ENCODE measurements around the gene GOLGA8S.
"Not testable (repeated sequence)": the region's sequence is repeated elsewhere in the genome, so short reads cannot be mapped to it uniquely, and the experiment has no call there.

The GOLGA8S gene, protein sequence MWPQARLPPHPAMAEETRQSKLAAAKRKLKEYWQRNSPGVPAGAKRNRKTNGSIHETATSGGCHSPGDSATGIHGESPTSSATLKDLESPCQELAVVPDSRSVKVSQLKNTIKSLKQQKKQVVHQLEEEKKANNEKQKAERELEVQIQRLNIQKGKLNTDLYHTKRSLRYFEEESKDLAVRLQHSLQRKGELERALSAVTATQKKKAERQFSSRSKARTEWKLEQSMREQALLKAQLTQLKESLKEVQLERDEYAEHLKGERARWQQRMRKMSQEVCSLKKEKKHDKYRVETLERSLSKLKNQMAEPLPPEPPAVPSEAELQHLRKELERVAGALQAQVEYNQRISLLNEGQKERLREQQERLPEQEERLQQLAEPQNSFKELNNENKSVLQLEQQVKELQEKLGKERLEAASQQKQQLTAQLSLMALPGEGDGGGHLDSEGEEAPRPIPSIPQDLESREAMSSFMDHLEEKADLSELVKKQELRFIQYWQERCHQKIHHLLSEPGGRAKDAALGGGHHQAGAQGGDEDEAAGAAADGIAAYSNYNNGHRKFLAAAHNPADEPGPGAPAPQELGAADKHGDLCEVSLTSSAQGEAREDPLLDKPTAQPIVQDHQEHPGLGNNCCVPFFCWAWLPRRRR
- 0 to 0.07 reads per million in 2 donors for total RNA-seq

DNA sequence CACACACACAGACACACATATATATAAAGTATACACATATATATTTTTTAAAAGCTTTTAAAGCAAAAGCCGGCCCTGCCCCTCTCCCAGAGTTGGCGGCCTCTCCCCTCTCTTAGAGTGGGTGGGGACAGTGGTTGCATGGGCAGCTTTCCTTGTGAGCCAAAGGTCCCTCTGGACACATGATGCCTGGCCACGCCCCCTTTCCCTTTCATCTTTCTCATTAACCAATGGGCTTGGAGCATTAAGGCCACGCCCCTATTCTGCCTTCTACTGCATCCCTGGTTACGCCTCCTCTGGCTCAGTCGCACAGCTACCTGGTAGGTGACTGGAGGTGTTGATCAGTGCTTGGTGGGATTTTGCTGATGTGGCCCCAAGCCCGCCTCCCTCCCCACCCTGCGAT is at the start of gene GOLGA8S:
TSS of gene GOLGA8S (plus strand) at position 301 of the 400 bp plus-strand sequence. CDS start at position 363, 62 bp downstream.
- not testable (repeated sequence) for DNase-seq

DNA sequence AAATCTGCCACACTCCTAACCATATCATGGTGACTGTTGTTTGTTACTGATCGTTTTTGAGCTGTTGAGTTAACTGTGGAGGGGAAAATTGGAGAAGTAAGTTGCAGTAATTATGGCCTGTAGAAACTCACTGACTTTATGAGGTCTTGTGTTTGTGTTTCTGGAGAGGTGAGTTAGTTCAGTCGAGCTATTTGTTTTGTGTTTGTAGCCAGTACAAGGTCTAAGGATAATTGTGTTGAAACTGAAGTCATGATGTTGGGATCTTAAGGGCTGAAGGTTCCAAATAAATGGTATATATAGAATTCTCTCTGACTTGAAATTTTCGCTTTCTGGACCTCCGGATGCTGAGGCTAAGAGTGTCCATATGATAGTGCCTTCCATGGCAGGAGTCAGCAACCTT is 49.7 kb upstream of the GOLGA8S start:
- DNase-seq = not testable (repeated sequence)

DNA sequence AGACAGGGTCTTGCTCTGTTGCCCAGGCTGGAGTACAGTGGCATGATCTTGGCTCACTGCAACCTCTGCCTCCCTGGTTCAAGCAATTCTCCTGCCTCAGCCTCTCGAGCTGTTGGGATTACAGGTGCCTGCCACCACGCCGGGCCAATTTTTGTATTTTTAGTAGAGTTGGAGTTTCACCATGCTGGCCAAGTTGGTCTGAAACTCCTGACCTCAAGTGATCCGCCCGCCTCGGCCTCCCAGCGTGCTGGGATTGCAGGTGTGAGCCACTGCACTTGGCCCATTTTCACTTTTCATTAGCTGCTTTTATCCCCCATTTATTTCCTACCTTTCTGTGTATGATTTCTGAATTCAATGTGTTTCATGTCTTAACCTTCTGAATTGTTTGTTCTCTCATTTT is 48.6 kb upstream of the GOLGA8S start:
- not testable (repeated sequence) for DNase-seq

DNA sequence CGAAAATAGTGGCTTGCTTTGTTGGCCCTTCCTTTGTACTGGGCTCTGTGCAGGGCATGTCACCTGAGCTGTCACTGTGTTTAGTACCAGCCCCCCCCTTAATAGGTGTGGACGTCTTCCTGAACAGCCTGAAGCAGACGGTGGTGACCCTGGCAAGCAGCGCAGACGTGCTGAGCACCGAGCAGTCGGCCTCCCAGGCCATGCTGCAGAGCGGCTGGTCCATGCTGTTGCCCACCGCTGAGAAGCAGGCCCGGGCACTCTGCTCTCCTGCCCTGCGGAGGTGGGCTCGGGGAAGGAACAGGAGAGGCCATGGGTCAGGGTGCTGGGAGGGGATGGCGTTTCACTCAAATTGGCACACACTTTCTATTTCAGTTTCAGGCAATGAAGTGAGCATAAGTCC is 43.3 kb upstream of the GOLGA8S start:
- DNase-seq = not testable (repeated sequence)

DNA sequence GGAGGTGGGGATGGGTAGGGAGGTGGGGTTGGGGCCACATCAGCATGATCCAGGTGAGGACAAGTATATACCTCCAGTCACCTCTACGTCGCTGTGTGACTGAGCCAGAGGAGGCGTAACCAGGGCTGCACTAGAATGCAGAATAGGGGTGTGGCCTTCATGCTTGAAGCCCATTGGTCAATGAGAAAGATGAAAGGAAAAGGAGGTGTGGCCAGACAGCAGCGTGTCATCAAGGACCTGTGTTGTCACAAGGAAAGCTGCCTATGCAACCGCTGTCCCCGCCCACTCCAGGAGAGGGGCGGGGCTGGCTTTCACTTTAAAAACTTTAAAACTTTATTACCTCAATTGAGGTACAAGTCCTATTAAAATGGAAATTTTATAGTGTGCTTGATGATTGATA is 20.5 kb upstream of the GOLGA8S start, which contains the start of gene GOLGA6L26:
TSS of gene GOLGA6L26 (minus strand) at position 101 of the 400 bp plus-strand sequence. CDS start at position 40, 61 bp downstream.
- not testable (repeated sequence) for DNase-seq

DNA sequence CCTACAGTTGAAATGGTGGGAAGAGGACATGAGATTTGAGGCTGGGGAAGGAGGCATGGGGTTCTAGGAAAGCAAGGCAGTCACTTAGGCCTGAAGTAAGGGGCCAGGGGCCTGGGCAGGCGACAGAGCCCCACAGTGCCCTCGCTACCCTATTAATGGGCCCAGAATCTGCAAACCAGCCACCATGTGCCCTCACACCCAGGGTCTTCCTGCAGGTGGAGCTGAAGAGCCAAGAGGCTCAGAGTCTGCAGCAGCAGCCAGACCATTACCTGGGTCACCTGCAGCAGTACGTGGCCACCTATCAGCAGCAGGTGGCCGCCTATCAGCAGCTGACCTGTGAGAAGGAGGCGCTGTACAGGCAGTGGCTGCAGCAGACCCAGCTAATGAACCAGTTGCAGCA is 8.1 kb downstream of the GOLGA8S start:
- DNase-seq = not testable (repeated sequence)

DNA sequence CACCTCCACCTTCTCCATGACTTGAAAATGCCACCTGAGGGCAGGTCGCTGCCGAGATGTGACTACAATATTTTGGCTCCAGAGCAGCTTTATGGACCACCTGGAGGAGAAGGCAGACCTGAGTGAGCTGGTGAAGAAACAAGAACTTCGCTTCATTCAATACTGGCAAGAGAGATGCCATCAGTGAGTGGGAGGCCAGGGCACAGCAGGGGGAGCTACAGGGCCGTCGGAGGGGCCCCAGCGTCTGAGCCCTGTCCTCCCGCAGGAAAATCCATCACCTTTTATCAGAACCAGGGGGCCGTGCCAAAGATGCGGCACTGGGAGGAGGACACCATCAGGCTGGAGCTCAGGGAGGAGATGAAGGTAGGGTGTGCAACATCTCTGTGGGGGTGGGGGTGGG is 9.7 kb downstream of the GOLGA8S start:
- not testable (repeated sequence) for DNase-seq

DNA sequence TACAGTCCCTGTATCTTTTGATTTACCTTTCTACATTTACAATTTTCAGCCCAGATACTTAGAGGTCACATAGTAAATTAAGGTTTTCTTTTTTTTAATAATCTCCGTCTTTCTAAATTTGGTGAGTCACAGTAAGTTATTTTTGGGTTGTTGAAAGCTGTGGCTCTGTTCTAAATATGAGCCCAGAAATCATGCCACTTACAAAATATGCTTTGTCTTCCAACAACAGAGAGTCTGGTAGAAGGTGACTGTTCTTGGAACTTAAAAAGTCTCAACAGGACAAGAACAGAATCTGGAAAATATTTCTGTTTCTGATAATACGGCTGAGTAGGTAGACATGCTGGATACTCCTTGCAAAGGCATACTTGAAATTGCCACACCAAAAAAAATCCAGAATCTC is 16.0 kb downstream of the GOLGA8S start:
- no peak for DNase-seq

DNA sequence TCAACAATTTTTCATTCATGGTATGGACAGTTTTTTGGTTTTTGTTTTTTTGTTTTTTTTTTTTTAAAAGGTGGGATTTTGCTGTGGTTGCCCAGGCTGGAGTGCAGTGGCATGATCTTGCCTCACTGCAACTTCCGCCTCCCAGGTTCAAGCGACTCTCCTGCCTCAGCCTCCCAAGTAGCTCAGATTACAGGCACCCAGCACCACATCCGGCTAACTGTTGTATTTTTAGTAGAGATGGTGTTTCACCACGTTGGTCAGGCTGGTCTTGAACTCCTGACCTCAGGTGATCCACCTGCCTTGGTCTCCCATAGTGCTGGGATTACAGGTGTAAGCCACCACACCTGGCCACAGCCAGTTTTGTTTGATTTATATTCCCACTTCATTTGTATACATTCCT is 16.6 kb downstream of the GOLGA8S start:
- DNase-seq = not testable (repeated sequence)

DNA sequence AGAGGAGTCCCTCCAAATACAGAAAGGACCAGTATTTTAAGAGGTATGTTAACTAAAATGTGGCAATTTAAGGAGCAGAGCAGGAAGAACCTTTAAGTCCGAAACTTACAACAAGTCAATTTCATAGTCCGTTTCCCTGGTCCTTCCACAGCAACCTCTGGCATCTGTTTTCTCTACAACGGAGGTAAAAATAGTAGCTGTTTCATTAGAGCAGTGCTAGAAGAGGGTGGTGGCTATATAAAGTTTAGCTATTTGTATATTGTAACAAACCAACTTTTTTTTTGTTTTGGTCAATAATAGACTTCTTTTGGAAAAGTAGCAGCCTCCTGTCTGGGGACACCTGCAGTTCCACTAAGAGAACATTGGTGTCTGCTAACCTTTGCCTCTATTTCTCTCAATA is 17.3 kb downstream of the GOLGA8S start:
- DNase-seq = not testable (repeated sequence)

DNA sequence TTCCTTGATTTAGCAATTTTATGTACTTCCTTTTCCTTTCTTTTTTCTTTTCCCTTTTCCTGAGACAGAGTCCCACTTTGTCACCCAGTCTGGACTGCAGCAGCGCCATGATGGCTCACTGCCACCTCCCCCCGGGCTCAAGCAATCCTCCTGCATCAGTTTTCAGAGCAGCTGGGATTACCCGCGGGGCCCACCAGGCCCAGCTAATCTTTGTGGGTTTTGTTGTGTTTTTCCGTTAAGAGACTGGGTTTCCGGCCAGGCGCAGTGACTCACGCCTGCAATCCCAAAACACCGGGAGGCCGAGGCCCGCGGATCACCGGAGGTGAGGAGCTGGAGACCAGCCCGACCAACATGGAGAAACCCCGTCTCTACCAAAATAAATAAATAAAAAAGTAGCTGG is 17.7 kb downstream of the GOLGA8S start:
- no peak for DNase-seq

DNA sequence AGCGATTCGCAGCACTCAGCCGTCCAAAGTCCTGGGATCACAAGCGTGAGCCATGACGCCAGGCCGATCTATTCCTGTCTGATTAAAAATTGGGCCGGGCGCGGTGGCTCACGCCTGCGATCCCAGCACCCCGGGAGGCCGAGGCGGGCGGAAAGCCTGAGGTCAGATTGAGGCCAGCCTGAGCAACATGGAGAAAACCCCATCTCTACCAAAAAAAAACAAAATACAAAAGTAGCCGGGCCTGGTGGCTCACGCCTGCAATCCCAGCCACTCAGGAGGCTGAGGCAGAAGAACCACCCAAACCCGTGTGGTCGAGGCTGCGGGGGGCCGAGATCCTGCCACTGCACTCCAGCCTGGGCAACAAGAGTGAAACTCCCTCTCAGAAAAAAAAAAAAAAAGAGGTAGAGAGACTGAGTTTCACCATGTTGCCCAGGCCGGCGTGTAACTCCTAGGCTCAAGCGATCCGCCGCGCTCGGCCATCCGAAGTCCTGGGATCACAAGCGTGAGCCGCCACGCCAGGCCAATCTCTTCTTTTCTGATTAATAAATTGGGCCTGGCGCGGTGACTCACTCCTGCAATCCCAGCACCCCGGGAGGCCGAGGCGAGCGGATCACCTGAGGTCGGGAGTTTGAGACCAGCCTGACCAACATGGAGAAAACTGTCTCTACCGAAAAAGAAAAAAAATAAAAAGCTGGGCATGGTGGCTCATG is 18.5 kb downstream of the GOLGA8S start:
- DNase-seq = not testable (repeated sequence)

DNA sequence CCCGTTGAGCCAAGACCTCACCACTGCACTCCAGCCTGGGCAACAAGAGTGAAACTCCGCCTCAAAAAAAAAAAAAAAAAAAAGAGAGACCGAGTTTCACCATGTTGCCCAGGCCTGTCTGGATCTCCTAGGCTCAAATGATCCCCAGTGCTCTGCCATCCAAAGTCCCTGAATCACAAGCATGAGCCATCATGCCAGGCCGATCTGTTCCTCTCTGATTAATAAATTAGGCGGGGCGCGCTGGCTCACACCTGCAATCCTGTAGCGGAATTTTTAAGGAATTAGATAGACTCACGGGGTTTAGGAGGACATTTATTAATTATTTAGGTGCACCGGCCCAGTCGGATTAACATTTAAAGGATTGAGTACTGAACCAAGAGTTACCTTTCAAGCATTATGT is 19.7 kb downstream of the GOLGA8S start:
- DNase-seq = not testable (repeated sequence)

DNA sequence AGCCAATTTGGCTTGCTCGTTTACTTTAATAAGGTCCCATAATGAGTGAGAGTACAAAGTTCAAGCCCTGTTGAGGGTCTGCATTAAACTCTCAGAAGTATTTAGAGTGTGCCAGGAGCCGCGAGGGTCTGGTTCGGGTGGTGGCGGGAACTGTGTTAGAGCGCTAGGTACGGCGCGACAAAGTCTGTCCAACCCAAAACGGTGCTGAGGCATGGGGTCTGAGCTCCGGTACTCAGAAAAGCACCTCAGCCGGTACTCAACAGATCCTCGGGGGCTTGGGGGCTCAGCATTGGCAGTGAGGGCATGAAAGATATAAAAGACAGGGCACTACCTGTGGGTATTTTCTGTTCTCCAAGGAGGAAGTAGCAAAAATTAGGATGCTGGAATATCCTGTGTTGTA is 24.4 kb downstream of the GOLGA8S start:
- DNase-seq = not testable (repeated sequence)

DNA sequence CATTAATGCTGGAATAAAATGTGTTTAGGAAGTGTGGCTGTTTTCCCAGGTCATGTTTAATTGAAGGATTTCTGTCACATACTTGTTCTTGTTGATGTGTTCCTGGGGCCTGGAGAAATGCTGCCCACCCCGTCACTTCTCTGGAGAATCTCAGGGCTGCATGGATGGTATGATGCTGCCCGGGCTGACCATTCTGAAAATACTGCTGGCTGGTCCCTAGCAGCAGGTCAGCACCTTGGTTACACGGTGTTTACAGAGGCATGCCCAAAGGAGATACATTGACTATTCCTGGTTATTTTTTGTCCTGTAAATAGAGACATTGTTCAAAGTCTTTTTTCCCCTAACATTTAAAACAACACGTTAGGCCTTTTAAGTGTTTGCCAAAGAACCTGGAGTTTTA is 26.2 kb downstream of the GOLGA8S start:
- DNase-seq = not testable (repeated sequence)

DNA sequence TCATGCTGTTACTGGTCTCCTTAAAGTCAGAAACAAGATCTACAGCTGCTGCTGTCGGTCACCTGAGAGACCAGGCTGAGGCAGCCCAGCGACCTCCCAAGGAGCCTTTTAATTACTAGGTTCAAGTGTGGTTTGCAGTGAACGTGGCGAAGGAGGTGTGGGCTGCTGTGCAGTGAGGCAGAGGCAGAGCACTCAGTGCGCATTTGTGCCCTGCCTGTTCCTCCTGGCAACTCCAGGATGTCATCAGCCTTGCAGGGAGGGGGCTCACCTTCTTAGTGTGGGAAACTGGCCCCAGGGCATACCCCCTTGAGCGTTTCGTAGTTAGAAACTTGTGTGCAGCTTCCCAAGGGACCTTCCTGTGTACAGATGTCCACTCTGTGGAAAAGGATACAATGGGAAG is 26.6 kb downstream of the GOLGA8S start:
- not testable (repeated sequence) for DNase-seq

DNA sequence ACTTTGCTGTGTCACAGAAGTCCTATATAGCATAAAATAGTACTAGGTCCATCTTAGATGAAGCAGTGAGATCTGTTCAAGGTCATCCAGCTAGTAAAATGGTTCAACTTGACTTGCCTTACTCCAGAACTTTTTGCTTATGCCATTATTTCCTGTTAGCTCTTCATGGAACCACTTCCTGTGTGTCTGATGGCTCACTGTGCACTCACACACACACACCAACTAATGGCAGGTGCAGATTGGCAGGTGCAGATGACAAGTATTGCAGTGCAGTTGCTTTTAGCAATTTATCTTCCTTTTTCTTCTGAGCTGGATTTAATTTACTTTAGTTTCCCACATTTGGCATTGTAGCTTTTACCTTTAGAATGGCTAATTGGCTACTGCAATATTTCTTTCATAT is 29.8 kb downstream of the GOLGA8S start:
- DNase-seq = peak in 1 of 5 experiments; percentile 1

DNA sequence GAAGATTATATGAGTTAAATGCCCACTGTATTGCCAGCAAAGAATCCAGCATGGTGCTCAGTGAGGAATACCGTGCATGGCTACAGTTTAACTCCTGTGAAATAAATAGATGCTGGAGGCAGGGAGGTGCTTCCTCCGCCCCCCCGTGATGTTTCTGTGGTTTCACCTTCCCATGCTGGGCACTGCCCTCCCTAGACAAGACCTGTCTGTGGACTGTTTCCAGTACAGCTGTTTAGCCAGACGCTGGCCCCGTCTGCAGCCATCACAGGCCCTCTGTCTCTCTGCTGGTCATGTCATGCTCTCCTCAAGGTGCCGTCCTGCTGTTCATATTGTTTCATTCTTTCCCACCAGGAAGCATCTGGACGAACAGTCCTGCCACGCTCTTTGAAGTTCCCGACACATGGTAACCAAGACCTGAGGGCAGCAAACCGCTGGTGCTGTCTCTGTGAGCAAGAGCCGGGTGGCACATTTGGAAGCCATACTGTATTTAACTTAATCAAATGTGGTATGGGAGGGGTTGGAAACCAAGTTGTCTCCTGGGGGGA is 31.4 kb downstream of the GOLGA8S start:
- DNase-seq = no peak

DNA sequence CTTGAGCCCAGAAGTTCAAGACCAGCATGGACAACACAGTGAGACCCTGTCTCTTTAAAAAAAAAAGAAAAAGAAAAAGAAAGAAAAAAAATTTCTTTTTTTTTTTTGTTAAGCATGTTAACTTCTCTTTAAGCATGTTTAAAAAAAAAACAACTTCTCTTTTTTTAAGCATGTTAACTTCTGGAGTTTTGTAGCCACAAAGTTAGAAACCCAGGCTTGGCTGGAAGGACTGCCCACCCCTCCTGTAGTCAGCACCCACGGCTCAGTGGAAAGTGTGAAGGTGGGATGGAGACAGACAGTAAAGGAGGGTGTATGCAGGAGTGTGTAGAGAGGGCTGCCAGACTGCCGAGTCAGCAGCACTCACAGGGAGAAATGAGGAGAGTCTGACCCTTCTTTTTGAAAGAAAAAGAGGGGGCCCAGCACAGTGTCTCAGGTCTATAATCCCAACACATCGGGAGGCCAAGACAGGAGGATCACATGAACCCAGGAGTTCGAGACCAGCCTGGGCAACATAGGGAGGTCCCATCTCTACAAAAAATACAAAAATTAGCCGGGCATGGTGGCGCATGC is 33.2 kb downstream of the GOLGA8S start:
- DNase-seq = no peak

DNA sequence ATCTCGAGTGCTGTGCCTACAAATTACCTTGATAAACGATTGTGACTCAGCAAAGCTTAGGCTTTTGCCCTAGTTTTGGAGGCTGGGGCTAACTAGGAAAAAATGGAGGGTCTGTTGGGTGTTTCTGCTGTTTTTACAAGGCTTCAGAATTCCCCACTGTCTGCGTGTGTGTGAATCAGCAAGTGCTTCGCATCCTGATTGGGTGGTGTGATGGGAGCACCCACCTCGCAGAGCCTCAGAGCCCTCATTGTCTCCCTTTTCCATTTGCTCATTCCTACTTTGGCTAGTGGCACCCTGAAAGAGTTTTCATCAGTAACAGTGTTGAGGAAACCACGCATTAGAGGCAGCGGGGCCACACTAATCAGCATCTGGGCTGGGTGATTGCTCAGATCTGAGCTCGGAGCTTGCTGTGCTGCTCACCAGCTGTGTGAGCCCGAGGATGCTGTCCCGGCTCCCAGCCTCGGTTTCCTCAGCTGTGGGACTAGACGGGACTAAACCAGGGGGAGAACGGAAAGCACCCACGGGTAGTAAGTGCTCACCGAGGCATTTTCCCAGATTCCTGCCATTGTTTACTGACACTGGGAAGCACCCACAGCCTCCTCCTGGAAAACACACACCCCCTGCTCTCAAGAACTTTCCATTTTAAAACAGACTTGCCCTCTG is 40.6 kb downstream of the GOLGA8S start:
- DNase-seq = no peak

DNA sequence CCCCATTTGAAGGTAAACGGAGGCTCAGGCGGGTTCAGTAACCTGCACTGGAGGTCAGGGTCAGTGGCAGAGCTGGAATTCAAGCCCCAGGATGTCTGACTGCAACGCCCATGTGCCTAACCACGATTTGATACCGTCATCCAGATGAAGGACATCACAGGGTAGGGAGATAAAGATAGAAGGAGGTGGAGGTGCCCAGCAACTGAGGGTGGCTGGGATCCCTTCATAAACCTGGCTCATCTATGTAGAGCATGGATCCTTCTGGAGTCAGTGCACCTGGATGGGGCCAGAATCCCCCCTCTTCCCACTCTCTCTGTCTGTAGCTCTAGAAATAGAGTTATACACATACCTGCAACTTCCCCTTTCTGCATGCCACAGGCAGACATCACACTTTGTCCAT is 41.3 kb downstream of the GOLGA8S start:
- DNase-seq = no peak

DNA sequence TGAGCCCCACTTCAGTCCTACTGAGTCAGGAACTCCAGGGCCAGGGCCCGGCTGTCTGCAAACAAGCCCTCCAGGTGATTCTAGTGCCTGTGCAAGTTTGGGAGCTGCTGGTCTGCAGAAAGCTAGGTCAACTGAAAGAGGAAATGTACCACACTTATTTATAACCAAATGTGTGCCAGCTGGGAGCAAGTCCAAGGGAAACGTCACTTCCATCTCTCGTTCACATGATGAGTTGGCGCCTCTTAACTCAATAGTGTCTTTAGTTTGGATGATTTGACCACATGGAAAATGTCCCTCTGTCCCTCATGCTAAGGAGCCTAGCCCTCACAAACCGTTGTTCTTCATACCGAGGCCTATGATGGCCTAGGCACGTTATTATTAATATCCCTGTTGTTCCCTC is 43.2 kb downstream of the GOLGA8S start:
- DNase-seq = no peak
